Endothelial cell of umbilical vein (primary cell): Measurements from ENCODE around the gene COX7B2. TPM values are rescaled to one million over a fixed set of nuclear protein-coding genes. Genes with fewer than 3 reads are reported as not detected.

Experiments
- BruUV-seq: library from RNA; stranded (reverse); fragments of 400-500 nt; replicated peaks from 2 replicates; lab custom pipeline; 2021; lab: Mats Ljungman, UMichigan
- CTCF ChIA-PET: fragments of 300-600, 350-600 bp; sonication (Branson Sonifier 250); formaldehyde crosslinking; loops from one replicate; lab custom pipeline; 2021; ENCODE audit warnings: antibody characterized with exemption, inconsistent platforms; lab: Charles Lee
- POLR2A ChIA-PET: fragments of 300-600, 350-600 bp; sonication (Branson Sonifier 250); formaldehyde crosslinking; loops from one replicate; lab custom pipeline; 2021; ENCODE audit warnings: antibody characterized with exemption, inconsistent platforms; lab: Charles Lee
- DNase-seq: peaks from one replicate; pipeline ENCODE4 v3.0.0-alpha.2; 2011; ENCODE audit warnings: low read depth, low spot score
- FAIRE-seq: peaks from 2 replicates; lab custom pipeline; 2011; peaks lifted over from hg19 to GRCh38; lab: Jason Lieb, UNC
- H2AFZ ChIP-seq: 2 replicates; pipeline ENCODE4 v1.6.0; 2012; ENCODE audit warnings: low read depth, low read length, control low read depth, inconsistent platforms
- H3K27ac ChIP-seq: 2 replicates; pipeline ENCODE4 v1.5.1; 2011; ENCODE audit warnings: low read depth, mild to moderate bottlenecking, control low read depth, low read length, moderate library complexity; ENCODE audit not compliant: insufficient read depth
- H3K27me3 ChIP-seq, 2 experiments: 2 replicates each; pipeline versions ENCODE4 v1.6.0 to v1.6.1; 2011; ENCODE audit warnings: low read length in 2 of 2, mixed read lengths in 1 of 2; ENCODE audit not compliant: control insufficient read depth in 2 of 2, insufficient read depth in 2 of 2
- H3K36me3 ChIP-seq, 2 experiments: 2 replicates in 1 of 2; 3 replicates in 1 of 2; pipeline ENCODE4 v1.5.1; 2011; ENCODE audit warnings: low read length in 2 of 2, mild to moderate bottlenecking in 1 of 2, moderate library complexity in 1 of 2; ENCODE audit not compliant: control insufficient read depth in 2 of 2, insufficient read depth in 2 of 2; ENCODE audit errors: extremely low read depth in 1 of 2
- H3K4me1 ChIP-seq: 3 replicates; pipeline ENCODE4 v1.5.1; 2011; ENCODE audit warnings: mild to moderate bottlenecking, low read length; ENCODE audit not compliant: control insufficient read depth, insufficient read depth; ENCODE audit errors: extremely low read depth
- H3K4me2 ChIP-seq: 2 replicates; pipeline ENCODE4 v1.6.1; 2011; ENCODE audit warnings: low read length, control low read depth, mixed read lengths; ENCODE audit not compliant: insufficient read depth
- H3K4me3 ChIP-seq, 3 experiments: fragments of 200-600 bp in 1 of 3; sonication (generic), shearing (Covaris generic) in 1 of 3; replicated peaks in 1 of 3; 2 replicates each; pipeline ENCODE4 v1.5.1; 2011 to 2016; ENCODE audit warnings: control low read depth in 3 of 3, low read length in 3 of 3, mild to moderate bottlenecking in 2 of 3, inconsistent platforms in 1 of 3, low read depth in 1 of 3, moderate library complexity in 1 of 3; ENCODE audit not compliant: insufficient read depth in 1 of 3
- H3K79me2 ChIP-seq: 2 replicates; pipeline ENCODE4 v1.6.0; 2012; ENCODE audit warnings: low read length, inconsistent platforms; ENCODE audit not compliant: control insufficient read depth, insufficient read depth
- H3K9ac ChIP-seq: replicated peaks from 2 replicates; pipeline ENCODE3; 2011; ENCODE audit warnings: low read length, control low read depth; ENCODE audit not compliant: insufficient read depth; ENCODE audit errors: extremely low read depth
- H3K9me1 ChIP-seq: replicated peaks from 3 replicates; pipeline ENCODE4 v1.6.0; 2011; ENCODE audit warnings: mild to moderate bottlenecking, low read length; ENCODE audit not compliant: control insufficient read depth, insufficient read depth; ENCODE audit errors: extremely low read depth
- H3K9me3 ChIP-seq: replicated peaks from 2 replicates; pipeline ENCODE4 v1.5.1; 2012; ENCODE audit warnings: low read length, inconsistent platforms; ENCODE audit not compliant: control insufficient read depth, insufficient read depth
- H4K20me1 ChIP-seq: replicated peaks from 2 replicates; pipeline ENCODE3; 2011; ENCODE audit warnings: mild to moderate bottlenecking, low read length; ENCODE audit not compliant: control insufficient read depth, insufficient read depth; ENCODE audit errors: extremely low read depth
- FOS ChIP-seq: IDR thresholded peaks from 2 replicates; pipeline ENCODE4 v1.6.1; 2011; ENCODE audit warnings: mild to moderate bottlenecking, low read length, moderate library complexity, borderline replicate concordance; ENCODE audit not compliant: insufficient read depth
- MAX ChIP-seq: IDR thresholded peaks from 2 replicates; pipeline ENCODE4 v1.6.1; 2011; ENCODE audit not compliant: insufficient read depth, insufficient read length
- dilution Hi-C: fragments of 300-500 bp; cut with MboI; formaldehyde crosslinking; loops from one replicate; pipeline ENCODE4 v1.15.0; 2019; ENCODE audit warnings: low sequenced_read_pairs; ENCODE audit not compliant: extremely low pct_ligation_motif_present
- intact Hi-C: fragments of 100-400 bp; cut with micrococcal nuclease; formaldehyde crosslinking; loops from one replicate; pipeline ENCODE4 v1.10.0; 2022
- polyA plus RNA-seq, 4 experiments: library from polyadenylated mRNA; depleted of rRNA in 3 of 4; stranded (reverse) in 3 of 4; unstranded in 1 of 4; fragments of >200 nt; gene quantifications; 2 replicates each; pipeline versions ENCODE4 v1.2.1 to v1.2.3, GENCODE V29; 2011 to 2012; ENCODE audit warnings: missing spikeins in 1 of 4
- total RNA-seq: library from RNA; stranded (reverse); gene quantifications from 2 replicates; pipeline ENCODE4 v1.2.3, GENCODE V29; 2021

Gene COX7B2
- total and polyA plus RNA-seq, 2 donors (not counting 3 experiments of a cell fraction or from before 2014, with no cell fraction given) = not detected

GRCh38 chr4:46698891-46699290 lies 210.2 kb downstream of the COX7B2 start:
- Histone ChIP-seq H4K20me1 (no peaks in the 10 kb centered on the region), H3K27ac (no peak overlapping the region), H3K9me1 (no peaks in the 10 kb centered on the region), H3K36me3 (no peaks in the 10 kb centered on the region), H3K79me2 (no peaks in the 10 kb centered on the region), H2AFZ (no peak overlapping the region), H3K27me3 (no peaks in the 10 kb centered on the region), H3K9me3 (peaks cover 3% of the 10 kb centered on the region), H3K4me2 (no peak overlapping the region), H3K9ac (no peak overlapping the region), H3K4me1 (no peaks in the 10 kb centered on the region), H3K4me3 (no peak overlapping the region)
- BruUV-seq = no TSS peak
- intact Hi-C loops = no loop called here
- POLR2A ChIA-PET = no interaction called here
- dilution Hi-C loops = no loop called here
- CTCF ChIA-PET = no interaction called here
- no peak for FAIRE-seq
- TF ChIP-seq FOS (no peak), MAX (no peak)
- no peak for DNase-seq

Other genes starting within 250 kb of the COX7B2 start
- gene GABRA4, start 84.3 kb upstream of the COX7B2 start, total RNA-seq = not detected in 2 replicates
- not detected in 2 replicates for gene GABRA4, start 84.3 kb upstream of the COX7B2 start, polyA plus RNA-seq
- not detected in 2 replicates for gene GABRB1, start 122.3 kb upstream of the COX7B2 start, total RNA-seq
- gene GABRB1, start 122.3 kb upstream of the COX7B2 start, polyA plus RNA-seq = not detected in 2 replicates